ENCODE measurements around the gene KIF3C.
"Not testable (repeated sequence)": the region's sequence is repeated elsewhere in the genome, so short reads cannot be mapped to it uniquely, and the experiment has no call there.

KIF3C gene

DNA sequence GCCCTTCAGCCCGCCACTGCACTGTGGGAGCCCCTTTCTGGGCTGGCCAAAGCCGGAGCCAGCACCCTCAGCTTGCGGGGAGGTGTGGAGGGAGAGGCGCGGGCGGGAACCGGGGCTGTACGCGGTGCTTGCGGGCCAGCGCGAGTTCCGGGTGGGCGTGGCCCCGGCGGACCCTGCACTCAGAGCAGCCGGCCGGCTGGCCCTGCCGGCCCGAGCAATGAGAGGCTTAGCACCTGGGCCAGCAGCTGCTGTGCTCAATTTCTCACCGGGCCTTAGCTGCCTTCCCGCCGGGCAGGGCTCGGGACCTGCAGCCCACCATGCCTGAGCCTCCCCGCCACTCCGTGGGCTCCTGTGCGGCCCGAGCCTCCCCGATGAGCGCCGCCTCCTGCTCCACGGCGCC is 66.9 kb downstream of the KIF3C start:
- DNase-seq = not testable (repeated sequence)

DNA sequence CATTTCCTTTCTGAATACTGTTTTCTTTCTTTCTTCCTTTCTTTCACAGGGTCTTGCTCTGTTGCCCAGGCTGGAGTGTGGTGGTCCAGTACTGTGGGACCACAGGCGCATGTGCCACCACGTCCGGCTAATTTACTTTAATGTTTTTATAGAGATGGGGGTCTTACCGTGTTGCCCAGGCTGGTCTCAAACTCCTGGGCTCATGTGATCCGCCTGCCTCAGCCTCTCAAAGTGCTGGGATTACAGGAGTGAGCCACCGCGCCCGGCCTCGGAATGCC is 68.7 kb downstream of the KIF3C start:
- not testable (repeated sequence) for DNase-seq

DNA sequence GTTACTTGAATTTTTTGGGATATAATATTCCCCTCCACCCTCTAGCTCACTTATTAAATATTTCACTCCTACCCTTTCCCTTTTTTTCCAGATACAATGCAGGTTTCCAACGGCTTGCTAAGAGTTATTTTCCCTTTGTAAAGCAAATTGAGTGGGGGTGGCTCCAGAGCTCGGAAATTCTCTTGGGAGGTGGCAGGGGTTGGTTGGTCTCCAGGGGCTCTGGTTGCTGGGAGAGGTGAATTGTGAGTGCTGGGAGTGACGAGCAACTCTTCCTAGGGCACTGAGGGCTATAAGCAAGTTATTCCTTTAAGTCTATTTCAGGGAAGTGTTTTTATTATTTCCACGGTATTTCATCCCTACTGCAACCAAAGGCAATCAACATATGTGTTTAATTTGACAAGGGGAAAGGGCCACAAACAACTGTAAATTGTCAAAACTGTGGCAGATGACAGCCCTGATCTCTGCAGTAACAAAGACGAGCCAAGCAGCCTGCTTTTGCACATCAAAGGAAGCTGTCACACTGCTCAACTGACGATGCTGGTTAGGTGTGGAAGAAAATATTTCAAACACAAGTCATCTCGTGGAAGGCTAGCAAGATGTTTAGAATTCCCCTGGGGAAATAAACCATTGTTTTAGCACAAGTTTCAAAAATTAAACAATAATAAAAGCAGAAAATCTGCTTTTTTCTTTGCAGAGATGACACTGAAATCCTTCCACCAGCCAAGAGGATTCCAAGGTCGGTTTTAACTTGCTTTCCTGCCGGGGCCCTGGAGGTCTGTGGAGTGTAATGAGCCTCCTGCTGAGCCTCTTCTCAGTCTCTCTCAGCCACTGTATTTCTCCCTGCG is 69.2 kb downstream of the KIF3C start:
- no peak for DNase-seq

DNA sequence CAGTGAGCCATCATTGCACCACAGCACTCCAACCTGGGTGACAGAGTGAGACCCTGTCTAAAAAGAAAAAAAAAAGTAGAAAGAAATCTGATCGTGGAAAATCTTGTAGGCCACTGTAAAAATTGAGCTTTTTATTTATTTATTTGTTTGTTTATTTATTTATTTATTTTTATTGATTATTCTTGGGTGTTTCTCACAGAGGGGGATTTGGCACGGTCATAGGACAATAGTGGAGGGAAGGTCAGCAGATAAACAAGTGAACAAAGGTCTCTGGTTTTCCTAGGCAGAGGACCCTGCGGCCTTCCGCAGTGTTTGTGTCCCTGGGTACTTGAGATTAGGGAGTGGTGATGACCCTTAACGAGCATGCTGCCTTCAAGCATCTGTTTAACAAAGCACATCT is 72.7 kb downstream of the KIF3C start:
- DNase-seq = not testable (repeated sequence)

DNA sequence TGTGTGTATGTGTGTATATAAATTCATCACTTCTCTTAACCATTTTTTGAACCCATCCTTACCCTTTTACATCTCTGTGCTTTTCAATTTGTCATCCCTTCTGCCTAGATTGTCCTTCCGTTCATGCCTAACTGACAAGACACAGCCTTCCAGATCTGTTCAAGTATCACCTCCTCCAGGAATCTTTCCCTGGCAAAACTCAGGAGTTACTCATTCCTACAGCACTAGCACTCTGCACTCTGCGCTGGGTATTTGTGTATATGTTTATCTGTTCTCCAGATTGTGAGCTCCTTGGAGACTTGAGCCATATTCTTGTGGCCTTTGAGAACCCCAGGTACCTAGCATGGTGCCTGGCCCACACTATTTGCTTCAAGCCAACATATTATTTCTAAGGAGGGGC is 77.2 kb downstream of the KIF3C start:
- DNase-seq = no peak

DNA sequence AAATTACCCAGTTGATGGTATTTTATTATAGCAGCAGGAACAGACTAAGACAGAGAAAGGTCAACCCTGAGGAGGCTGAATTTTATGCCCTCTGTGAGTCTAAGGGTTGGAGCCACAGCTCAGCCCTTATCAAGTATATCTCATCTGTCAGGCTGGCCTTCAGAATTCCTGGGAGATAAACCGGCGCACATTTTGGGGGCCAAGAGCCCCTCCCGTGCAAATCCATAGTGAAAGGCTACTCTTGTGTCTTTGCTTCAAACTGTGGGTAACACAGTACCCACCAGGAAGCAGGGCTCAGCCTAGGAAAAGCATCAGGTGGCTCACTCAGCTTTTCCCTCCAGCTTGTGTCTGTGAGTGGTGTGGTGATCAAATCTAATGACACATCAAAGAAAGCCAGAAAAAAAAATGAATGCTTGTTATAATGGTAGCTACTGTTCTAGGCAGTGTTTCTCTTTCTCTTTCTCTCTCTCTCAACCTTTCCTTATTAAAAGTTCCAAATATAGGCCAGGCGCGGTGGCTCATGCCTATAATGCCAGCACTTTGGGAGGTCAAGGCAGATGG is 79.0 kb downstream of the KIF3C start:
- no peak for DNase-seq

DNA sequence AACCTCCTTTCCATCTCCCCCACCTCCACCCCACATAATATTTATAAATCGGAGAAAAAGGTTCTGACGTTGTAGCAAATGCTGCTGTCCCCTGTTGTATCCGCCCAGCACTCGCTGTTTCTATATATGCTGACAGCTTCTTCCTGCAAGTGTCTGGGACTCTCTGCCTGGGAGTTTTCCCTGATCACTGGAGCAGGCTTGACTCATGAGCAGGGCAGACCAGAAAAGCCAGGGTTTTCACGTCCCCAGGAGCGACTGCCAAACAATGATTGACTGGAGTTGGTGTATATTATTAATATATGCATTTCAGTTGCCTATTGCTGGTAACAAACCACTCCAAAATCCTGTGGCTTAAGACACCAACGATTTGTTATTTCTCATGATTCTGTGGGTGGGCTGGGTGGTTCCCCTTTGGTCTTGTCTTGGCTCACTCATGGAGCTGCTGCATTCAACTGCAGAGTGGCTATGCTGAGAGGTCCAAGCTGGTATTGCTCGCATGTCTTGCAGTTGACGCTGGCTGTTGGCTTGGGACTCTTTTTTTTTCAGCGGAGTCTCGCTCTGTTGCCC is 82.8 kb downstream of the KIF3C start:
- no peak for DNase-seq

DNA sequence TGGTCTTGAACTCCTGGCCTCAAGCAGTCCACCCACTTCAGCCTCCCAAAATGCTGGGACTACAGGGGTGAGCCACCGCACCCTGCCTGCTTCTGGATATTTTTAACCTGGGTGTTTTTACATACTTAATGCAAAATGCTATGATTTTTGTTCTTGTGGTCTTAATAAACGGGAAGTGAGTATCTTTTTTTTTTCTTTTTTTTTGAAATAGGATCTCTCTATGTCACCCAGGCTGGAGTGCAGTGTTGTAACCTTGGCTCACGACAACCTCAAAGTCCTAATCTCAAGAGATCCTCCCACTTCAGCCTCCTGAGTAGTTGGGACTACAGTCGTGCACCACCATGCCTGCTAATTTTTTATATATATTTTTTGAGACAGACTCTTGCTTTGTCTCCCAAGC is 84.8 kb downstream of the KIF3C start:
- DNase-seq = no peak

DNA sequence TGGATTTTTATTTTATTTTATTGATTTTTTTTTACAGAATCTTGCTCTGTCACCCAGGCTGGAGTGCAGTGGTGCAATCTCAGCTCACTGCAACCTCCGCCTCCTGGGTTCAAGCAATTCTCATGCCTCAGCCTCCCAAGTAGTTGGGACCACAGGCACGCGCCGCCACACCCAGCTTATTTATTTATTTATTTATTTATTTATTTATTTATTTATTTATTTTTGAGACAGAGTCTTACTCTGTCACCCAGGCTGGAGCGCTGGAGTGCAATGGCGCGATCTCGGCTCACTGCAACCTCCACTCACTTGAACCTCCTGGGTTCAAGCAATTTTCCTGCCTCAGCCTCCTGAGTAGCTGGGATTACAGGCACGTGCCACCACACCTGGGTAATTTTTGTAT is 86.0 kb downstream of the KIF3C start:
- DNase-seq = not testable (repeated sequence)

DNA sequence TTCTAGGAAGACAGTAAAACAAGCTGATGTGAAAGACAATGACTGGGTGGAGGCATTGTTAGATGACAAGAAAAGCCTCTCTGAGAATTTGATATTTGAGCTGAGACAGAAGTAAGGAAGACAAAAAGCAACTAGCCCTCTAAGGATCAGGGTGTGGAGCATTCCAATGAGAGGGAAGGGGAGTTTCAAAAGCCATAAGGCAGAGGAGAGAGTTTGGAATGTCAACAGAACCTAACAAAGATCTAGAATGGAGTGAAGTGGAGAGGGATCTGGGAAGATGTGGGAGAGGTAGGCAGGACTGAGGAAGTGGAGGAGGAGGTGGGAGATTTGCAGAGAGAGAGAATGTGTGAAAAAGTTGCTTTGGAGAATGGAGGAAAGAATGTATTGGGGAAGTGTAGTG is 86.7 kb downstream of the KIF3C start:
- no peak for DNase-seq

DNA sequence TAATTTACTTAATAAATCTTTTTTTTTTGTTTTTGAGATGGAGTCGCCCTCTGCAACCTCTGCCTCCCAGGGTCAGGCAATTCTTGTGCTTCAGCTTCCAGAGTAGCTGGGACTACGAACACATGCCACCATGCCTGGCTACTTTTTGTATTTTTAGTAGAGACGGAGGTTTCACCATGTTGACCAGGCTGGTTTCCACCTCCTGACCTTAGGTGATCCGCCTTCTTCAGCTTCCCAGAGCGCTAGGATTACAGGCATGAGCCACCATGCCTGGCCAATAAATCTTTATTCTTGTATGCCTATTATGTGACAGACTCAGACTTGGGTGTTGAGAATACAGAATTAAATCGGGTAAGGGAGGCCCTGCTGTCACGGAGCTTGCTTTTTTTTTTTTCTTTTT is 87.3 kb downstream of the KIF3C start:
- DNase-seq = no peak

DNA sequence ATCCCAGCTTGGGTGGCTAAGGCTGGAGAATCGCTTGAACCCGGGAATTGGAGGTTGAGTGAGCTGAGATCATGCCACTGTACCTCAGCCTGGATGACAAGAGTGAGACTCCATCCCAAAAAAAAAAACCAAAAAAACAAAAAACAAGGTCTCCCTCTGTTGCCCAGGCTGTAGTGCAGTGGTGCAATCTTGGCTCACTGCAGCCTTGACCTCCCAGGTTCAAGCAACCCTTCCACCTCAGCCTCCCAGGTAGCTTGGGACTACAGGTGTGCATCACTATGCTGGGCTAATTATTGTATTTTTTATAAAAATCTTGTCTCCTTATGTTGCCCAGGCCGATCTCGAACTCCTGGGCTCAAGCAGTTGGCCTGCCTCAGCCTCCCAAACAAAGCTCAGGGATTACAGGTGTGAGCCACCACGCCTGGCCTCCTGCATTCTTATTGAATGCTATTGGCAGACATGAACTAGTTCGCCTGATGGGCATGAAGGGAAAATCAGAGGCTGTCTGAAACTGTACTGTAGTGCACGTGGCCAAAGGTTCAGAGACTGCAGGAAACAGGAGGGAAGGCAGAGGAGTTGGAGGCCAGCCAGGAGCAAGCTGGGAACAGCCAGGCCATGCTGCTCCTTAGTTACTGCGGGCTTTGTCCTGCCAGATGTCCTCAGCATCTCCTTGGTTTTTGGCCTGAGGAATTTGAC is 88.0 kb downstream of the KIF3C start:
- DNase-seq = no peak

DNA sequence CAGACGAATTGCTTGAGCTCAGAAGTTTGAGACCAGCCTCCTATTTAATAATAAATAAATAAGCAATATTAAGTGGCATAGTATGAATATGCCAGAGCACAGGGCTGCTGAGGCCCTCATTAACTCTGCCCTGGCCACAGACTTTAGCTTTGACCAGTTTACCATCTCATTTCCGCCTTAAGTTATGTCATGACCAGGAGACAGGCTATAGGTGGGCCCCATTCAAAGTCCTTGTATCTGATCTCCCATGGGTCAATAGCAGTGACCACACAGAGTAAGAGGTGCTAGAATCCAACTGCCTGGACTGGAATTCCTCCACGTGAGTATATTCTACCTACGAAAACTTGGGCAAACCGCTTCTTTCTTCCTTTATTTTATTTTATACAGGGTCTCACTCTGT is 90.6 kb downstream of the KIF3C start:
- DNase-seq = no peak

DNA sequence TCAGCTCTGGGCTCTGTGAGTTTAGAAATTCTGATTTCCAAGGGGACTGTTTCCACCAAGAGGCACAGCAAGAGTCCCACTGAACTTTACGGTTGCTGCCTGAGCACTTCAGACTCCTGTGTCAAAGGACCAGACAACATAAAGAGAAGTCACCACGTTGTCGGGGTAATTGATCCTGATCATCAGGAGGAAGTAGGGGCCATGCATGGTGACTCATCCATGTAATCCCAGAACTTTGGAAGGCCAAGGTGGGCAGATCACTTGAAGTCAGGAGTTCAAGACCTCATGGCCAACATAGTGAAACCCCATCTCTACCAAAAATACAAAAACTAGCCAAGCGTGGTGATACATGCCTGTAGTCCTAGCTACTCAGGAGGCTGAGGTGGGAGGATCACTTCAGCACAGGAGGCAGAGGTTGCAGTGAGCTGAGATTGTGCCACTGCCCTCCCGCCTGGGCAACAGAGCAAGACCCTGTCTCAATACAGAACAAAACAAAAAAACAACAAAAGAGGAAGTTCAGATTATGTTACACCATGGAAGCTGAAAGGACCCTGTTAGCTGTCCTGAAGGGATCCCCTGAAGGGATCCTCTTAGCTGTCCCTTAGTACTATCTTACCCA is 94.6 kb downstream of the KIF3C start:
- no peak for DNase-seq

DNA sequence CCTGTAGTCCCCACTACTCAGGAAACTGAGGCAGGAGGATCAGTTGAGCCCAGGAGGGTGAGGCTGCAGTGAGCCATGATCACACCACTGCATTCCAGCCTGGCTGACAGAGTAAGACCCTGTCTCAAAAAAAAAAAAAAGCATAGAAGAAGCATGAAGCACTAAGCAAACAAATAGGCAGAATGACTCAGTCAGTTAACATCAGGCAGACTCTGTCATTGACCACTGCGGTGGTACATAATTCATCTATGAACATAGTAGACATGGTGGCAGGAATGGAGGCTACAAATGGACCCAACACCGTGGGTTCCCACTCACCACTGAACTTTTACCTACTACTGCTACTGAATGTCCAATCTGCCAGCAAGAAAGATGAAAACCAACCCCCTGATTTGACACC is 96.4 kb downstream of the KIF3C start:
- no peak for DNase-seq

DNA sequence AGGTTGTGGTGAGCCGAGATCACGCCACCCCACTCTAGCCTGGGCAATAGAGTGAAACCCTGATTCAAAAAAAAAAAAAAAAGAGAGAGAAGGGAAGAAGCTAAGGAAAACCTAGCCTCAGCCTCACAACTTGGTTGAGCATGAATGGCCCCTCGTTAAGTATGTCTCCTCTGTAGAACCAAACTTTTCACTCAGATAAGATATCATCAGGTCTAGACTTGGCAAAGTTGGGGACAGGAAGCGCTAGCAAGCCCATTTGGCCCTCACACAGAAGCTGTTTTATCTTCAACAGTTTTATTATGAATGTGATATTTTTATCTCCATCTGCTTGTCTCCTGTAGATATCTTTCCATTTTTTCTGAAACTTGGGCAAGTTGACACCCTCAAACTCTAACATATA is 100.5 kb downstream of the KIF3C start:
- DNase-seq = no peak

DNA sequence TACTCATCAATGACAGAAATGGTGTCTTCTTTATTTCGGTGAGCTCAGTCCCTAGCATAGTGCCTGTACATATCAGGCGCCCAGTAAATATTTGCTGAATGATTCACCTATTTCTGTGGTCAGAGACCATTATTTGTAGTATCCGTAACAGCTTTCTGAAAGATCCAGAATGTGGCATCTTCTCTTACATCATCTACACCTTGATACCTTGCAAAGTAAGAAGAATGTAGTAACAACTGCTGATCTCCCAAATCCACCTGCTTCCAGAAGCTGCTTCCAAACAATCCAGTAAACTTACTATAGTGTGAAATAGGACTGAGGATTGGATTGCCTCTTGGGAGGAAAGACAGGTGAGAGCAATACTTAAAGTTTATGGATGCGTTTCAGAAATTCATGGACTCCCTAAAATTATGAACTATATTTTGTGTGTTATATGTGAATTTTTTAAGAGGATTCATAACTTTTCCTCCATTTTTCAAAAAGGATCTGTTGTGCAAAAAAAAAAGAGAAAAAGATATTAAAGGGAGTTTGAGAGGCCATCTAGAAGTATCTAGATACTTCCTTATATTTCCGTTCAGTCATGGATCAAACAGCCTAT is 103.1 kb downstream of the KIF3C start:
- DNase-seq = no peak

DNA sequence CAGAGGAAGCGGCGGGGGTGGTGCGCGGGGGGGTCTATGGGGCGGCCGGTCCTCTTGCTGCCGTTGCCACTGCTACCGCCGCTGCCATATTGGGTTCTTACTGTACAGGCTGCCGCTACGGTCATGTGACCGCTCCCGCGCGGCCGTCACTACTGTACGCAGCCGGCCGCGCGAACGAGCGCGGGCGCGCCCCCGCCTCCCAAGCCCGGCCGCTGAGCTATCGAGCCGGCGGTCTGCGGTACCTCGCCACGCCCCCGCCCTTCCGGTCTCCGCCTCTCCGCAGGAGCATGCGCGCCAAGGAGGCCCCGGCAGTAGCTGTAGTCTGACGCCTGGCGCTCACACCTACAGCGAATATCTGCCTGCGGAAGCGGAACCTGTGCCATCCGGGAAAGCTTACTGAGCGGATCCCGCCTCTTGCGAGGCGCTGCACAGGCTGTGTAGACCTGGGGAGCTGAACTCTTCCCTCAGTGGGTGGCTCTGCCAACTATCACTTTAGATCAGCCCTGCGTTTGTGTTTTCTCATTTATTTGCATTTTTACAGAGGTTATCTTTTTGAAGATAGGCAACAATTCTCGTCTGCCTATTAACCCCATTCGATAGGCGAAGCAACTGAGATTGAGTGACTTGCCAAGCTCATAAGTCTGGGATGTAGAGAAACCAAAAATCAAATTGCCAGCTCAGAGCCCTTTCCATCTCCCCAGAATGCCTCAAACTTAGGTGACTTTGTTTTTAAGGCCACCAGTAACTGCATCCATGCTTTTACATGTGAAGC is 103.8 kb downstream of the KIF3C start, which contains the start of gene ASXL2:
Gene ASXL2 (minus strand): TSS at position 127 of the 772 bp plus-strand sequence. CDS start 265 bp downstream, outside the sequence.
- peak; percentile 87 for DNase-seq

DNA sequence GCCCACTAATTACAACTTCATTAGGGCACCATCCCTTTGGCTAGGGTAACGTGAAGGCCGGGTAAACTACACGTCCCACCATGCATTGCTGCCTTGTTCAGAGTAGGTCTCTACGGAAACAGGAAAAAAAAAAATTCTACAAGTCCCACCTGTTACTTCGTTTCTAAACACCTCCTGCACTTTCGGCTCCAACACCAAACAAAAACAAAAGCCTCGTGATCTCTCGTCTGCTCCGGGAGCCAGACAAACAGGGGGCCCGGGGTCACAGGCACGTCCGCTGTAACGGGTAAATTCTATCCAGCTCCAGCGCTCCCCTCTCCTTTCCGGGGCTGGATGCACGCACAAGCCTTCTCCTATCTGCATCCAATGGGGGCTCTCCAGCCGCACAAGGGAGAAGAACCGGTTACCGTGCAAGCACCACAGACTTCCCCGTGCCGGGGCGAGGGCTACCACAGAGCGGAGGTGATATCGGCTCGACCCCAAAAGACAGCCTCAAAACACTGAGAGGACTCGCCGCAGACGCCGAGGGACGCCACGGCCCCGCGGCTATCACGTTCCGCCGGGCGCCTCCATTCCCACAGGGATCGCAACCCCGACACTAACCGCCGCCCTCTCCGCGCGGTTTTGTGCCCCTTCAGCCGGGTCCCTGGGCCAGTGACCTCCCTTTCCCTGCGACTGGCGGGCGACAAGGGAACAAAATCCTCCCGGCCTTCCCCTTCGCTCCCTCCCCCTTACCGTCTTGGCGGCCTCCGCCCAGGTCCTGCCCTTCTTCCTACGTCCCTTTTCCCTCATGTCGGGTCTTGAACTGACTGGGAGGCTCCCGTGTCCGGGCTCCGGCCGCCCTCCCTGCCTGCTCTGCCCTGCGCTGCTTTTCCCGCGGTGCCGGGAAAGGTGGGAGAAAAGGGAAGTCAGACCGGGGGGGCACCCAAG is 104.6 kb downstream of the KIF3C start:
- no peak for DNase-seq
